ENCODE data around the gene TIMP2.
A peak's percentile ranks its signal among the peaks of the same experiment; 100 is the strongest.
"Not testable (repeated sequence)": the region's sequence is repeated elsewhere in the genome, so short reads cannot be mapped to it uniquely, and the experiment has no call there.

Gene TIMP2

GRCh38 chr17:78903101-78903779 lies 21.9 kb downstream of the TIMP2 start, which contains the start of gene CEP295NL:
Gene CEP295NL, minus strand, starts transcription at chr17:78903201. Its CDS starts 1,373 bp downstream, at chr17:78901828.
- no peak for DNase-seq

- DNase-seq = not testable (repeated sequence)
These were observed 23.0 kb downstream of the TIMP2 start for GRCh38 chr17:78902231-78902630.

- DNase-seq = no peak
These were observed 23.4 kb downstream of the TIMP2 start for GRCh38 chr17:78901806-78902205.

- no peak for DNase-seq
These were observed 24.4 kb downstream of the TIMP2 start for GRCh38 chr17:78900816-78901215.

- no peak for DNase-seq
These were observed 25.6 kb downstream of the TIMP2 start for GRCh38 chr17:78899361-78900260.

- no peak for DNase-seq
These were observed 26.2 kb downstream of the TIMP2 start for GRCh38 chr17:78898947-78899346.

GRCh38 chr17:78898075-78898836 lies 26.9 kb downstream of the TIMP2 start:
- no peak for DNase-seq

- DNase-seq = no peak
These were observed 27.5 kb downstream of the TIMP2 start for GRCh38 chr17:78897664-78898047.

- DNase-seq = no peak
These were observed 28.1 kb downstream of the TIMP2 start for GRCh38 chr17:78896834-78897663.

- DNase-seq = no peak
These were observed 28.9 kb downstream of the TIMP2 start for GRCh38 chr17:78896091-78896833.

- DNase-seq = no peak
These were observed 29.9 kb downstream of the TIMP2 start for GRCh38 chr17:78895322-78895721.

GRCh38 chr17:78893684-78894083 lies 31.5 kb downstream of the TIMP2 start:
- DNase-seq = no peak

GRCh38 chr17:78892936-78893379 lies 32.2 kb downstream of the TIMP2 start:
- no peak for DNase-seq

GRCh38 chr17:78892520-78892919 lies 32.7 kb downstream of the TIMP2 start:
- no peak for DNase-seq

GRCh38 chr17:78892062-78892456 lies 33.1 kb downstream of the TIMP2 start:
- DNase-seq = no peak

GRCh38 chr17:78891406-78892061 lies 33.7 kb downstream of the TIMP2 start:
- no peak for DNase-seq

- peak in 2 of 4 experiments; percentile 25 to 29 for DNase-seq
These were observed 34.7 kb downstream of the TIMP2 start for GRCh38 chr17:78890498-78890897.

GRCh38 chr17:78890096-78890495 lies 35.1 kb downstream of the TIMP2 start:
- DNase-seq = not testable (repeated sequence)

GRCh38 chr17:78889531-78889930 lies 35.7 kb downstream of the TIMP2 start:
- no peak for DNase-seq

- no peak for DNase-seq
These were observed 36.2 kb downstream of the TIMP2 start for GRCh38 chr17:78888941-78889518.

- no peak for DNase-seq
These were observed 38.2 kb downstream of the TIMP2 start for GRCh38 chr17:78886954-78887353.
